Measurements from ENCODE around the gene DPP10.

- TF ChIP-seq POLR2A (IDR thresholded peaks at IDR 0.05; ENCODE audit: low read depth, low read length) (no peak), CBX3 (IDR thresholded peaks at IDR 0.05; ENCODE audit: borderline replicate concordance, low read depth) (no peak), EP300 (IDR thresholded peaks at IDR 0.05; ENCODE audit: borderline replicate concordance in 1 of 2, control insufficient read depth in 1 of 2, low read depth in 2 of 2, low read length in 2 of 2) (no peak), PML (IDR thresholded peaks at IDR 0.05; ENCODE audit: low read length) (no peak), TCF12 (IDR thresholded peaks at IDR 0.05; ENCODE audit: low read depth, low read length) (no peak), CTCF (IDR thresholded peaks at IDR 0.05 in 2 of 3, conservative IDR thresholded peaks at IDR 0.05 in 1 of 3; ENCODE audit: control insufficient read depth in 2 of 3, extremely low read depth in 1 of 3, insufficient read depth in 1 of 3, low read depth in 3 of 3, low read length in 3 of 3) (no peak), MAX (IDR thresholded peaks at IDR 0.05; ENCODE audit: low read depth, low read length) (no peak)
Measured at GRCh38 chr2:115057473-115057872, 615.0 kb downstream of the DPP10 start.

All from GM12878 (cell line).